HG02623 (cell line): Measurements from ENCODE around the gene SND1.

ENCODE experiments used
- ATAC-seq: cut with Tn5 transposase; IDR thresholded peaks from one replicate; pipeline ENCODE4 v1.9.1; 2021; ENCODE audit warnings: moderate library complexity; ENCODE audit not compliant: unreplicated experiment

SND1 gene

GRCh38 chr7:127979113-127979727 is 327.2 kb downstream of the SND1 start:
- ATAC-seq, result no peak

GRCh38 chr7:127979728-127980126 is 327.7 kb downstream of the SND1 start:
- ATAC-seq, result no peak

GRCh38 chr7:127980901-127981300 is 328.9 kb downstream of the SND1 start:
- ATAC-seq, result no peak

- ATAC-seq, result no peak
These were observed 330.0 kb downstream of the SND1 start for GRCh38 chr7:127981965-127982364.

- no peak for ATAC-seq
These were observed 331.9 kb downstream of the SND1 start for GRCh38 chr7:127983804-127984332.

GRCh38 chr7:127986581-127987521 is 334.9 kb downstream of the SND1 start:
- ATAC-seq, result no peak

GRCh38 chr7:127988751-127989150 is 336.8 kb downstream of the SND1 start:
- ATAC-seq, result no peak

GRCh38 chr7:127993317-127993716 is 341.3 kb downstream of the SND1 start:
- ATAC-seq, result no peak

- no peak for ATAC-seq
These were observed 342.0 kb downstream of the SND1 start for GRCh38 chr7:127993987-127994386.

- no peak for ATAC-seq
These were observed 343.3 kb downstream of the SND1 start for GRCh38 chr7:127995156-127995880.

- no peak for ATAC-seq
These were observed 343.9 kb downstream of the SND1 start for GRCh38 chr7:127995881-127996215.

GRCh38 chr7:127996253-127997071 is 344.5 kb downstream of the SND1 start:
- ATAC-seq, result no peak

GRCh38 chr7:127997226-127997922 is 345.4 kb downstream of the SND1 start:
- ATAC-seq, result no peak

- no peak for ATAC-seq
These were observed 346.7 kb downstream of the SND1 start for GRCh38 chr7:127998671-127999070.

GRCh38 chr7:128000048-128000447 is 348.1 kb downstream of the SND1 start:
- no peak for ATAC-seq

GRCh38 chr7:128000854-128001265 is 348.9 kb downstream of the SND1 start:
- no peak for ATAC-seq

- ATAC-seq, result peak; percentile 64
These were observed 351.2 kb downstream of the SND1 start for GRCh38 chr7:128003167-128003566.

- no peak for ATAC-seq
These were observed 351.8 kb downstream of the SND1 start for GRCh38 chr7:128003787-128004186.

- ATAC-seq, result no peak
These were observed 352.6 kb downstream of the SND1 start for GRCh38 chr7:128004623-128005022.

GRCh38 chr7:128005117-128005516 is 353.1 kb downstream of the SND1 start:
- no peak for ATAC-seq
